ENCODE data around the gene HOXA3. TPM values are rescaled to one million over a fixed set of nuclear protein-coding genes. Genes with fewer than 3 reads are reported as not detected.

Gene HOXA3
- total RNA-seq, 3 donors from 2014 or later, result 4.5 to 6.4 (median 4.6) TPM

- peak overlapping the region; percentile 98 to 99 for H3K27ac ChIP-seq
- H3K9me3 ChIP-seq, result no peaks in the 10 kb centered on the region
- no peak for TF ChIP-seq CTCF (IDR thresholded peaks at IDR 0.05)
- H3K4me3 ChIP-seq, result peak overlapping the region; percentile 83 to 99 (median 84)
- DNase-seq (ENCODE audit: low spot score in 2 of 2), result no peak
- no peaks in the 10 kb centered on the region for H3K36me3 ChIP-seq
- intact Hi-C loops (cut with DNase I; ENCODE audit: low total_unique reads), result loop anchor here (5.0 kb wide), 2 partner anchors 47 to 612 kb away; partner anchors contain the start of gene HOXA5
- peaks cover 0 to 3% of the 10 kb centered on the region in 2 donors for H3K4me1 ChIP-seq
- H3K27me3 ChIP-seq, result no peaks in the 10 kb centered on the region
Measured at GRCh38 chr7:27095050-27095896, 57.1 kb downstream of the HOXA3 start.

- no peaks in the 10 kb centered on the region for H3K9me3 ChIP-seq
- no peak for DNase-seq (ENCODE audit: low spot score in 2 of 2)
- H3K36me3 ChIP-seq, result no peaks in the 10 kb centered on the region
- H3K4me1 ChIP-seq, result peaks cover 0 to 3% of the 10 kb centered on the region in 2 donors
- no peak for TF ChIP-seq CTCF (IDR thresholded peaks at IDR 0.05)
- no peak for TF ChIP-seq POLR2AphosphoS5 (IDR thresholded peaks at IDR 0.05)
- TF ChIP-seq POLR2A (IDR thresholded peaks at IDR 0.05), result no peak
- no peak overlapping the region for H3K4me3 ChIP-seq
- no peaks in the 10 kb centered on the region for H3K27me3 ChIP-seq
- intact Hi-C loops (cut with DNase I; ENCODE audit: low total_unique reads), result loop anchor here (5.0 kb wide), 2 partner anchors 48 to 613 kb away; partner anchors contain the start of gene HOXA5
- no peak overlapping the region for H3K27ac ChIP-seq
Measured at GRCh38 chr7:27094304-27095049, 57.9 kb downstream of the HOXA3 start.

- peaks cover 0 to 3% of the 10 kb centered on the region in 2 donors for H3K4me1 ChIP-seq
- DNase-seq (ENCODE audit: low spot score in 2 of 2), result no peak
- H3K27me3 ChIP-seq, result peaks cover 1 to 3% of the 10 kb centered on the region in 2 donors
- TF ChIP-seq POLR2AphosphoS5 (IDR thresholded peaks at IDR 0.05), result no peak
- TF ChIP-seq POLR2A (IDR thresholded peaks at IDR 0.05), result no peak
- no peak for TF ChIP-seq CTCF (IDR thresholded peaks at IDR 0.05)
- no peaks in the 10 kb centered on the region for H3K36me3 ChIP-seq
- no peak overlapping the region for H3K27ac ChIP-seq
- no peaks in the 10 kb centered on the region for H3K9me3 ChIP-seq
- intact Hi-C loops (cut with DNase I; ENCODE audit: low total_unique reads), result no loop called here
- no peak overlapping the region for H3K4me3 ChIP-seq
Measured at GRCh38 chr7:27093184-27093895, 59.0 kb downstream of the HOXA3 start.

GRCh38 chr7:27092819-27093110 is 59.6 kb downstream of the HOXA3 start:
- H3K27ac ChIP-seq, result no peak overlapping the region
- peaks cover 3 to 8% of the 10 kb centered on the region in 2 donors for H3K27me3 ChIP-seq
- no peaks in the 10 kb centered on the region for H3K9me3 ChIP-seq
- no peaks in the 10 kb centered on the region for H3K4me1 ChIP-seq
- intact Hi-C loops (cut with DNase I; ENCODE audit: low total_unique reads), result no loop called here
- no peak for DNase-seq (ENCODE audit: low spot score in 2 of 2)
- H3K4me3 ChIP-seq, result no peak overlapping the region
- TF ChIP-seq CTCF (IDR thresholded peaks at IDR 0.05) (no peak), POLR2AphosphoS5 (IDR thresholded peaks at IDR 0.05) (no peak), POLR2A (IDR thresholded peaks at IDR 0.05) (no peak)
- H3K36me3 ChIP-seq, result no peaks in the 10 kb centered on the region

Data from breast epithelium (tissue), 4 donors.